Breast epithelium (tissue), 3 donors: ENCODE data around the gene SIRT3.

ENCODE experiments used
- CTCF ChIP-seq, 3 donors: fragments of 450-650 bp; IDR thresholded peaks; one replicate each; pipeline ENCODE4 v1.5.1; 2016 to 2017; ENCODE audit warnings: antibody characterized with exemption in 3 of 3, mild to moderate bottlenecking in 3 of 3, moderate library complexity in 3 of 3
- POLR2A ChIP-seq: fragments of 450-650 bp; IDR thresholded peaks from one replicate; pipeline ENCODE4 v1.6.1; 2016; ENCODE audit warnings: antibody characterized with exemption, mild to moderate bottlenecking, moderate library complexity
- POLR2AphosphoS5 ChIP-seq, 3 donors: sonication (generic); formaldehyde crosslinking; IDR thresholded peaks; one replicate each; pipeline ENCODE4 v1.6.1; 2017; ENCODE audit warnings: antibody characterized with exemption in 3 of 3

GRCh38 chr11:250274-250673 is 14.1 kb upstream of the SIRT3 start:
- TF ChIP-seq POLR2AphosphoS5 (IDR thresholded peaks at IDR 0.05), result no peak
- TF ChIP-seq CTCF (IDR thresholded peaks at IDR 0.05), result no peak
- no peak for TF ChIP-seq POLR2A
